Fibroblast of lung (primary cell): Measurements from ENCODE around the gene IL1RN. TPM values are rescaled to one million over a fixed set of nuclear protein-coding genes. Genes with fewer than 3 reads are reported as not detected.

Source experiments
- DNase-seq, 2 donors: peaks; one replicate each; pipeline versions ENCODE4 v3.0.0 to v3.0.0-alpha.2; 2010; ENCODE audit warnings: low read depth in 2 of 2
- H2AFZ ChIP-seq: 2 replicates; pipeline ENCODE4 v1.5.1; 2012; ENCODE audit warnings: low read length, control low read depth, inconsistent platforms
- H3K27ac ChIP-seq: 2 replicates; pipeline ENCODE4 v1.5.1; 2011; ENCODE audit warnings: low read length, control low read depth; ENCODE audit not compliant: insufficient read depth
- H3K27me3 ChIP-seq: 2 replicates; pipeline ENCODE4 v1.5.1; 2011; ENCODE audit warnings: mild to moderate bottlenecking, low read length; ENCODE audit not compliant: control insufficient read depth, insufficient read depth
- H3K36me3 ChIP-seq: 2 replicates; pipeline ENCODE4 v1.5.1; 2011; ENCODE audit warnings: low read length; ENCODE audit not compliant: control insufficient read depth, insufficient read depth
- H3K4me1 ChIP-seq: 2 replicates; pipeline ENCODE4 v1.5.1; 2011; ENCODE audit warnings: low read length; ENCODE audit not compliant: control insufficient read depth, insufficient read depth; ENCODE audit errors: extremely low read depth
- H3K4me2 ChIP-seq: 2 replicates; pipeline ENCODE4 v1.5.1; 2011; ENCODE audit warnings: low read length, control low read depth; ENCODE audit not compliant: insufficient read depth; ENCODE audit errors: extremely low read depth
- H3K4me3 ChIP-seq, 4 experiments: fragments of 200-600 bp in 1 of 4; sonication (generic) in 1 of 4; replicated peaks in 1 of 4; 2 replicates each; pipeline ENCODE4 v1.5.1; 2011 to 2016; ENCODE audit warnings: low read length in 4 of 4, low read depth in 3 of 4, mild to moderate bottlenecking in 3 of 4, control low read depth in 2 of 4, inconsistent platforms in 1 of 4, mixed read lengths in 1 of 4; ENCODE audit not compliant: insufficient read depth in 1 of 4; ENCODE audit errors: control extremely low read depth in 1 of 4
- H3K79me2 ChIP-seq: 2 replicates; pipeline ENCODE4 v1.5.1; 2012; ENCODE audit warnings: mild to moderate bottlenecking, low read length, inconsistent platforms; ENCODE audit not compliant: control insufficient read depth, insufficient read depth
- H3K9ac ChIP-seq: 2 replicates; pipeline ENCODE4 v1.5.1; 2011; ENCODE audit warnings: mild to moderate bottlenecking, low read length, control low read depth; ENCODE audit not compliant: insufficient read depth
- H3K9me3 ChIP-seq: 2 replicates; pipeline ENCODE4 v1.5.1; 2012; ENCODE audit warnings: low read depth, low read length; ENCODE audit not compliant: control insufficient read depth, insufficient read depth
- H4K20me1 ChIP-seq: 2 replicates; pipeline ENCODE4 v1.5.1; 2011; ENCODE audit warnings: low read length; ENCODE audit not compliant: control insufficient read depth, insufficient read depth; ENCODE audit errors: extremely low read depth
- EZH2 ChIP-seq: IDR thresholded peaks from 2 replicates; pipeline ENCODE4 v1.5.1; 2012; ENCODE audit warnings: low read length, control low read depth, mild to moderate bottlenecking; ENCODE audit errors: missing control alignments
- polyA plus RNA-seq, 2 donors: library from polyadenylated mRNA; depleted of rRNA in 1 of 2; stranded (reverse) in 1 of 2; unstranded in 1 of 2; fragments of >200 nt; gene quantifications; 2 replicates each; pipeline ENCODE4 v1.2.1, GENCODE V29; 2011 to 2012; ENCODE audit warnings: missing spikeins in 1 of 2
- total RNA-seq: library from RNA; depleted of rRNA; stranded (reverse); fragments of >200 nt; gene quantifications from 2 replicates; pipeline ENCODE4 v1.2.1, GENCODE V29; 2014
- TF ChIP-seq, protein P1 (sequence below), 2 donors: IDR thresholded peaks in 1 of 2; conservative IDR thresholded peaks in 1 of 2; 1 replicate in 1 of 2; 2 replicates in 1 of 2; pipeline ENCODE4 v1.5.1; 2011 to 2012; ENCODE audit warnings: low read length in 2 of 2, control low read depth in 1 of 2, inconsistent platforms in 1 of 2, low read depth in 1 of 2, mild to moderate bottlenecking in 1 of 2

Gene IL1RN
- total and polyA plus RNA-seq, 2 donors (not counting 1 experiment from before 2014, with no cell fraction given), result 0.06 TPM; not detected in 1

DNA sequence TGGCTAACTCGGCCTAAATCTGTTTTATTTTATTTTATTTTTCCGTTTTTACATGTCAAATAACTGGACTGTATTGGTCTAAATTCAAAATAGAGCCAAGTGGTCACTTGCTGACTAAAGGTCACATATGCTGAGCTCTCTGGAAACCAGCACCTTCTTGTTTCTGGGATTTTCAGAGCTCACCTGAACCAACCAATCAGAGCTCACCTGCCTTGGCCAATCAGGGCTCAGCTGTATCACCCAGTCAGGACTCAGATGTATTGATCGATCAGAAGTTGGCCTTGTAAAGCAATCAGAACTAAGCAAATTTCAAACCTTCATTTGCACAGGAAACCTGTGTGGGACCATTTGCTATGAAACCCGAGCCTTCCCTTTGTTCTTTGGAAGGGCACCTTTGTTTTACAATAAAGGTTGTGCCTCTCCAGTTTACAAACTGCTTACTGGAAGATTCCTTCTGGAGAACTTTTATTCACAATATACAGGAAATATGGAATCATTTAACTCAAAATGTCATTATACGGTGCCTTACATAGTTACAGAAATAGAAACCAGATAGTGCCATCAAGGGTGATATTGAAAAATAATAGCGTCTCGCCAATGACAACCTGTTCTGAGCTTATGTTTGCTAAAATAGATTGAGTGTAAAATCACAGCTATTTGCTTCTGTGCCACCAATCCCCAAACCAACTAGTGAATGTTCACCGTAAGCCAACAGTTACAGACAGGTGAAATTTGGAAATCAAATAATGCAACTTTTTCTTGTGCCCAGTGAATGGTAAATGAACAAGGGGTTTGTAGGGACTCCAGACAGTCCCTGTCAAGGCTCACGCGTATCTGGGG is 29.1 kb downstream of the IL1RN start:
- H3K4me2 ChIP-seq, result no peak overlapping the region

DNA sequence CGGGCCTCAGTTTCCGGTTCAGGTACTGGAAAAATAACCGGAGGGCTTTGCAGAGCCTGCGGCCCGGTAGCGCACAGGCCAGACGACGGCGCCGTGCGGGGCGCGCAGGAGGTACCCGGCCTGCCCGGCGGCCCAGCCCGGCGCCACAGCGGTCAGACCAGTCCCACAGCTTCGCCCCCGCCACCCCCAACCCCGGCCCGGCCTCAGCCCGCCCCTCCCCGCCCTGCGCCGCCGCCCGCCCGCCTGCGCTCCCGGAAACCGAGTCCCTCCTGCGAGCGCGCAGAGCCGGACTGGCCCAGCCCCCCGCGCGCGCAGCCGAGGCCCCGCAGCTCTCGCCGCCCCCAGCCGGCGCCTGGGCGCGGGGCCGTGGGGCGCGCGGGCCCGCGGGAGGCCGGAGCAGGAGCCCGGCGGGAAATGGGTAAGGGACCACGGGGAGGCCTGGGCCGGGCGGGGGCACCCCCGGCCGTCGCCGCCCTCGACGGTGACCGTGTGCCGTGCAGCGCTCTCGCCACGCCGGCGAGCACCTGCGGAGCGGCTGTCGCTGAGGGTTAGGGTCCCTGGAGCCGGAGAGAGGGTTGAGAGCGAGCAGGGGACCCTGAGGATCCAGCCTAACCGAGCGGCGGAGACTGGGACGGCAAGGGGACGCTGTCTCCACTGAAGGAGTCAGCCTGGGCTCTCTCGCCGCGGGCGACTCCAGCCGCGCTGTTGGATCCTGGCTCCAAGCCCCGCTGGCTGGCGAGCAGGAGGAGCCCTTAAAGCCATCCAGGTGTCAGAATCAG is 29.9 kb downstream of the IL1RN start:
- H3K27me3 ChIP-seq, result no peaks in the 10 kb centered on the region
- peak overlapping the region; percentile 72 for H2AFZ ChIP-seq
- H3K36me3 ChIP-seq, result no peaks in the 10 kb centered on the region
- H3K9me3 ChIP-seq, result no peaks in the 10 kb centered on the region
- no peaks in the 10 kb centered on the region for H4K20me1 ChIP-seq
- peak overlapping the region; percentile 17 for H3K9ac ChIP-seq
- peak; percentile 23 to 45 for DNase-seq
- H3K27ac ChIP-seq, result no peak overlapping the region
- peak overlapping the region; percentile 23 for H3K4me2 ChIP-seq
- no peak for TF ChIP-seq EZH2
- TF ChIP-seq, protein P1, sequence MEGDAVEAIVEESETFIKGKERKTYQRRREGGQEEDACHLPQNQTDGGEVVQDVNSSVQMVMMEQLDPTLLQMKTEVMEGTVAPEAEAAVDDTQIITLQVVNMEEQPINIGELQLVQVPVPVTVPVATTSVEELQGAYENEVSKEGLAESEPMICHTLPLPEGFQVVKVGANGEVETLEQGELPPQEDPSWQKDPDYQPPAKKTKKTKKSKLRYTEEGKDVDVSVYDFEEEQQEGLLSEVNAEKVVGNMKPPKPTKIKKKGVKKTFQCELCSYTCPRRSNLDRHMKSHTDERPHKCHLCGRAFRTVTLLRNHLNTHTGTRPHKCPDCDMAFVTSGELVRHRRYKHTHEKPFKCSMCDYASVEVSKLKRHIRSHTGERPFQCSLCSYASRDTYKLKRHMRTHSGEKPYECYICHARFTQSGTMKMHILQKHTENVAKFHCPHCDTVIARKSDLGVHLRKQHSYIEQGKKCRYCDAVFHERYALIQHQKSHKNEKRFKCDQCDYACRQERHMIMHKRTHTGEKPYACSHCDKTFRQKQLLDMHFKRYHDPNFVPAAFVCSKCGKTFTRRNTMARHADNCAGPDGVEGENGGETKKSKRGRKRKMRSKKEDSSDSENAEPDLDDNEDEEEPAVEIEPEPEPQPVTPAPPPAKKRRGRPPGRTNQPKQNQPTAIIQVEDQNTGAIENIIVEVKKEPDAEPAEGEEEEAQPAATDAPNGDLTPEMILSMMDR (conservative IDR thresholded peaks at IDR 0.05 in 1 of 2, IDR thresholded peaks at IDR 0.05 in 1 of 2; ENCODE audit: low read depth in 1 of 2, low read length in 2 of 2), result no peak
- peaks cover 5% of the 10 kb centered on the region for H3K4me1 ChIP-seq
- H3K79me2 ChIP-seq, result no peaks in the 10 kb centered on the region
- H3K4me3 ChIP-seq, result peak overlapping the region; percentile 6 to 63 (median 32)

More for the DNA sequence above, 29.1 kb downstream of the IL1RN start:
- Histone ChIP-seq H3K4me1 (peaks cover 5% of the 10 kb centered on the region), H3K4me3 (peak overlapping the region in 2 of 4 experiments; percentile 27 to 50), H3K27me3 (no peaks in the 10 kb centered on the region), H3K27ac (no peak overlapping the region), H3K79me2 (no peaks in the 10 kb centered on the region), H4K20me1 (no peaks in the 10 kb centered on the region), H3K36me3 (no peaks in the 10 kb centered on the region), H2AFZ (no peak overlapping the region), H3K9ac (no peak overlapping the region), H3K9me3 (no peaks in the 10 kb centered on the region)
- TF ChIP-seq EZH2, result no peak
- TF ChIP-seq, protein P1 (conservative IDR thresholded peaks at IDR 0.05 in 1 of 2, IDR thresholded peaks at IDR 0.05 in 1 of 2; ENCODE audit: low read depth in 1 of 2, low read length in 2 of 2), result no peak
- peak in 1 of 2 donors; percentile 15 for DNase-seq
